ENCODE measurements around the gene ITGB5. TPM values are rescaled to one million over a fixed set of nuclear protein-coding genes. Genes with fewer than 3 reads are reported as not detected.

Gene ITGB5
- total RNA-seq, 6 experiments from 2014 or later = 61.3 to 125 (median 98.4) TPM

- ATAC-seq = no peak
- intact Hi-C loops (cut with DNase I) = no loop called here
These were observed 7.9 kb downstream of the ITGB5 start for GRCh38 chr3:124879337-124879680.

GRCh38 chr3:124878561-124879336, 8.4 kb downstream of the ITGB5 start:
- Histone ChIP-seq H3K9me3 (no peaks in the 10 kb centered on the region), H3K36me3 (no peaks in the 10 kb centered on the region), H3K27me3 (no peaks in the 10 kb centered on the region), H3K4me3 (no peak overlapping the region), H3K4me1 (peaks cover 0 to 26% (median 16%) of the 10 kb centered on the region in 4 donors), H3K27ac (peak overlapping the region; percentile 41 to 66 (median 48))
- ATAC-seq (peak; percentile 88 to 92 (median 92)), DNase-seq (peak in 1 of 3 donors; percentile 55)
- TF ChIP-seq POLR2A (IDR thresholded peaks at IDR 0.05) = peak; percentile 64
- TF ChIP-seq CTCF (IDR thresholded peaks at IDR 0.05) = no peak
- intact Hi-C loops (cut with DNase I) = no loop called here
- WGBS (ENCODE audit: insufficient coverage, low coverage, low lambda C conversion rate, missing lambda C conversion rate) = 6% methylated on average over 6 of the region's 6 CpGs

More at GRCh38 chr3:124879337-124879680, 7.9 kb downstream of the ITGB5 start:
- Histone ChIP-seq H3K4me3 (no peak overlapping the region), H3K27ac (peak overlapping the region; percentile 41 to 66 (median 43)), H3K36me3 (no peaks in the 10 kb centered on the region), H3K9me3 (no peaks in the 10 kb centered on the region), H3K27me3 (no peaks in the 10 kb centered on the region), H3K4me1 (peaks cover 0 to 26% (median 16%) of the 10 kb centered on the region in 4 donors)
- no peak for DNase-seq
- TF ChIP-seq POLR2A (IDR thresholded peaks at IDR 0.05) = no peak
- TF ChIP-seq CTCF (IDR thresholded peaks at IDR 0.05) = no peak

DNA sequence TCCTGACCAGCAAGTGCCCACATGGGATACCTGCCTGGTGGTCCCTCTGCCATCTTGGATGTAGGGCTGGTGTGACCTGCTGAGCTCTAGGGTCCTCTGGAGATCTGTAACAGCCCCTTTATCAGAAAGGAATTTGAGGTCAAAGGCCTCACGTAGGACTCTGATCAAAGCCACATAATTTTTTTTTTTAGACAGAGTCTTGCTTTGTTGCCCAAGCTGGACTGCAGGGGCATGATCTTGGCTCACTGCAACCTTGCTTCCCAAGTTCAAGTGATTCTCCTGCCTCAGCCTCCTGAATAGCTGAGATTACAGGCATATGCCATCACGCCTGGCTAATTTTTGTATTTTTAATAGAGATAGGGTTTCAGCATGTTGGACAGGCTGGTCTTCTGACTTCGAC, 9.5 kb downstream of the ITGB5 start:
- no peaks in the 10 kb centered on the region for H3K9me3 ChIP-seq
- no peak for DNase-seq
- 89% methylated on average over 2 of the region's 3 CpGs for WGBS (ENCODE audit: insufficient coverage, low coverage, low lambda C conversion rate, missing lambda C conversion rate)
- intact Hi-C loops (cut with DNase I) = no loop called here
- peak in 1 of 4 donors; percentile 5 for ATAC-seq
- peaks cover 0 to under 1% (median 0%) of the 10 kb centered on the region in 4 donors for H3K36me3 ChIP-seq
- no peaks in the 10 kb centered on the region for H3K27me3 ChIP-seq
- TF ChIP-seq CTCF (IDR thresholded peaks at IDR 0.05) (no peak), POLR2A (IDR thresholded peaks at IDR 0.05) (no peak)
- no peak overlapping the region for H3K4me3 ChIP-seq
- peak overlapping the region; percentile 0 to 61 (median 48) for H3K27ac ChIP-seq
- H3K4me1 ChIP-seq = peaks cover 0 to 26% (median 16%) of the 10 kb centered on the region in 4 donors

GRCh38 chr3:124876401-124876878, 10.7 kb downstream of the ITGB5 start:
- no peaks in the 10 kb centered on the region for H3K9me3 ChIP-seq
- peak in 1 of 4 donors; percentile 36 for ATAC-seq
- TF ChIP-seq CTCF (IDR thresholded peaks at IDR 0.05) (no peak), POLR2A (IDR thresholded peaks at IDR 0.05) (no peak)
- no peaks in the 10 kb centered on the region for H3K27me3 ChIP-seq
- no peak overlapping the region for H3K4me3 ChIP-seq
- WGBS (ENCODE audit: insufficient coverage, low coverage, low lambda C conversion rate, missing lambda C conversion rate) = 19% methylated on average over 3 of the region's 3 CpGs
- H3K4me1 ChIP-seq = peaks cover 0 to 26% (median 16%) of the 10 kb centered on the region in 4 donors
- H3K27ac ChIP-seq = peak overlapping the region in 1 of 3 donors; percentile 44
- intact Hi-C loops (cut with DNase I) = no loop called here
- H3K36me3 ChIP-seq = peaks cover 0 to 8% (median 2%) of the 10 kb centered on the region in 4 donors
- DNase-seq = no peak

Data from right lobe of liver (tissue), 6 donors.